ENCODE data around the gene NMUR1. TPM values are rescaled to one million over a fixed set of nuclear protein-coding genes. Genes with fewer than 3 reads are reported as not detected.
"Not testable (repeated sequence)": the region's sequence is repeated elsewhere in the genome, so short reads cannot be mapped to it uniquely, and the experiment has no call there.

NMUR1 gene
- total RNA-seq, 2 donors from 2014 or later = 0.21 to 3.2 TPM

- Histone ChIP-seq H3K27ac (no peak overlapping the region), H3K4me1 (ENCODE audit: control insufficient read depth in 1 of 2, low read depth in 2 of 2) (no peaks in the 10 kb centered on the region), H3K9me3 (no peaks in the 10 kb centered on the region), H3K4me3 (no peak overlapping the region), H3K27me3 (replicated peaks; ENCODE audit: insufficient read depth) (no peaks in the 10 kb centered on the region), H3K36me3 (no peaks in the 10 kb centered on the region)
- DNase-seq (ENCODE audit: low spot score) (no peak), ATAC-seq (ENCODE audit: insufficient number of reproducible peaks, low FRiP score, low read depth) (no peak)
- TF ChIP-seq CTCF (IDR thresholded peaks at IDR 0.05) = no peak
Measured at GRCh38 chr2:231573698-231574421, 43.6 kb upstream of the NMUR1 start.

DNA sequence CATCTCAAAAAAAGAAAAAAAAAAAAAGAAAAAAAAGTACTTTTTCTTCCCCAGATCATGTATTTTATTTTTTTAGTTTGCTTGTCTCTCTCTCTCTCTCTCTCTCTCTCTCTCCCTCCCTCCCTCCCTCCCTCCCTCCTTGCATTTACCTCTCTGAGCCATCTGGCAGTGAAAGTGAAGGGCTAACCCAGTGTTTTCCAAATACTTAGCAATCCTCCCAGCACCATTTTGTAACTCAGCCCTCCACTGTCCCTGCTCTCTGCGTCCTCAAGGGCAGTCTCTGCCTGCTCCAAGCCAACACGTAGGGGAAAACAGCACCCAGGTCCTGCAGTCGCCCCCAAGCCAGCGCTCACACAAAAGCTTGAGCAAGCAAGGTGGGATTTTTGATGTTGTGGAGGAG is 42.9 kb upstream of the NMUR1 start:
- Histone ChIP-seq H3K36me3 (no peaks in the 10 kb centered on the region), H3K27me3 (replicated peaks; ENCODE audit: insufficient read depth) (no peaks in the 10 kb centered on the region), H3K27ac (no peak overlapping the region), H3K4me3 (no peak overlapping the region), H3K4me1 (ENCODE audit: control insufficient read depth in 1 of 2, low read depth in 2 of 2) (no peaks in the 10 kb centered on the region), H3K9me3 (no peaks in the 10 kb centered on the region)
- TF ChIP-seq CTCF (IDR thresholded peaks at IDR 0.05) = no peak
- ATAC-seq (ENCODE audit: insufficient number of reproducible peaks, low FRiP score, low read depth) (no peak), DNase-seq (ENCODE audit: low spot score) (no peak)

GRCh38 chr2:231571661-231572191 is 41.5 kb upstream of the NMUR1 start:
- H3K4me3 ChIP-seq = no peak overlapping the region
- H3K36me3 ChIP-seq = no peaks in the 10 kb centered on the region
- H3K27me3 ChIP-seq (replicated peaks; ENCODE audit: insufficient read depth) = no peaks in the 10 kb centered on the region
- no peak for TF ChIP-seq CTCF (IDR thresholded peaks at IDR 0.05)
- no peak overlapping the region for H3K27ac ChIP-seq
- ATAC-seq (ENCODE audit: insufficient number of reproducible peaks, low FRiP score, low read depth) = no peak
- no peaks in the 10 kb centered on the region for H3K4me1 ChIP-seq (ENCODE audit: control insufficient read depth in 1 of 2, low read depth in 2 of 2)
- no peaks in the 10 kb centered on the region for H3K9me3 ChIP-seq
- no peak for DNase-seq (ENCODE audit: low spot score)

DNA sequence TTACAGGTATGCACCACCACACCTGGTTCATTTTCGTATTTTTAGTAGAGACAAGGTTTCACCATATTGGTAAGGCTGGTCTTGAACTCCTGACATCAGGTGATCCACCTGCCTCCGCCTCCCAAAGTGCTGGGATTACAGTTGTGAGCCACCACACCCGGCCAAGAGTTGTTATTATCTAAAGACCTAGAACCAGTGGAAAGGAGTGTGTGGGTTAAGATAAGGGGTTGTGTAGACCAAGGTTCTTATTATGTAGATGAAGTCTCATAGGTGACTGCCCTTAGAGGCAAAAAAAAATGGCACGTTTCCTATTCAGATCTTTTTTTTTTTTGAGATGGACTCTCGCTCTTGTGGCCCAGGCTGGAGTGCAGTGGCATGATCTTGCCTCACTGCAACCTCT is 40.7 kb upstream of the NMUR1 start:
- not testable (repeated sequence) for H3K27ac ChIP-seq; H3K27me3 ChIP-seq (replicated peaks; ENCODE audit: insufficient read depth); H3K4me1 ChIP-seq (ENCODE audit: control insufficient read depth in 1 of 2, low read depth in 2 of 2)

DNA sequence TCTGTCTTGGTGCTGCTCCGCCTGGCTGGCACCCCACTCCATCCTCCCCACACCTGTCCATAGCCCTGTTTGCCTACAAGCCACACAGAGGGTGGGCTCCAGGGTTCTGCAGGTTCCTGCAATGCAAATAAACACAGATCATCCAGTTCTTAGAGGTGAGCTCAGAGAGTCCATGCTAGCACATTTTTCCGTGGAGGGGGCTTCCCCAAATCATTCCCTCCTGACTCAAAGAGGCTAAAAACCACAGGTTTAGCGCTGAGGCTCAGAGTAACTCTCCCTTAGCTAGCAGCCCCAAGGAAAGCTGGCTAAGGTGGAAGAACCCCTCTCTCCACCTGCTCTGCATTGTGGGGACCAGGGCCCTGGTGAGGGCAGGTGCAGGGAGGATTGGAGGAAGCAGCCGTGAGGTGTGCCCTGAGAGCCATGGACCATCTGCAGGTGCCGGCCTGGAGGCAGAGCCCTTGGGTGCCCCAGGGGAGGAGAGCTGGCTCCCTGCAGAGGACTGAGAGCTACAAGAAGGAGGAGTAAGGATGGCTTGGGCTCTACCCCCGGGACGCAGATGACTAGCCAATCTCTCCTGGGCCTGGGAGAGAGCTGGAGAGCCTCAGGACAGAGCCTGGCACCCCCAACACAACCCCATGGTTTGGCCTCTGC is 38.7 kb upstream of the NMUR1 start:
- Histone ChIP-seq H3K27ac (no peak overlapping the region), H3K4me3 (no peak overlapping the region), H3K36me3 (no peaks in the 10 kb centered on the region), H3K4me1 (ENCODE audit: control insufficient read depth in 1 of 2, low read depth in 2 of 2) (no peaks in the 10 kb centered on the region), H3K27me3 (replicated peaks; ENCODE audit: insufficient read depth) (no peaks in the 10 kb centered on the region), H3K9me3 (no peaks in the 10 kb centered on the region)
- no peak for TF ChIP-seq CTCF (IDR thresholded peaks at IDR 0.05)
- DNase-seq (ENCODE audit: low spot score) (no peak), ATAC-seq (ENCODE audit: insufficient number of reproducible peaks, low FRiP score, low read depth) (no peak)

More for the DNA sequence above, 40.7 kb upstream of the NMUR1 start:
- not testable (repeated sequence) for ATAC-seq (ENCODE audit: insufficient number of reproducible peaks, low FRiP score, low read depth); DNase-seq (ENCODE audit: low spot score); H3K4me3 ChIP-seq; H3K36me3 ChIP-seq; H3K9me3 ChIP-seq
